Brain pericyte (primary cell): Measurements from ENCODE around the gene ECE1.

Experiments
- DNase-seq: peaks from one replicate; pipeline ENCODE4 v3.0.0-alpha.2; 2012; ENCODE audit warnings: low read depth, low spot score

Gene ECE1

GRCh38 chr1:21325731-21326387, 35.6 kb upstream of the ECE1 start:
- DNase-seq = no peak

GRCh38 chr1:21325231-21325718, 35.0 kb upstream of the ECE1 start:
- DNase-seq = no peak

GRCh38 chr1:21324368-21325141, 34.3 kb upstream of the ECE1 start:
- DNase-seq = no peak

- DNase-seq = no peak
Measured at GRCh38 chr1:21323091-21323490, 32.8 kb upstream of the ECE1 start.

GRCh38 chr1:21322681-21323016, 32.4 kb upstream of the ECE1 start:
- DNase-seq = no peak

GRCh38 chr1:21321963-21322680, 31.9 kb upstream of the ECE1 start:
- DNase-seq = no peak

GRCh38 chr1:21320410-21321108, 30.3 kb upstream of the ECE1 start:
- DNase-seq = no peak

- DNase-seq = no peak
Measured at GRCh38 chr1:21319447-21320407, 29.5 kb upstream of the ECE1 start.

GRCh38 chr1:21318714-21319159, 28.5 kb upstream of the ECE1 start:
- peak; percentile 94 for DNase-seq

- no peak for DNase-seq
Measured at GRCh38 chr1:21318057-21318713, 27.9 kb upstream of the ECE1 start.

GRCh38 chr1:21317690-21318043, 27.4 kb upstream of the ECE1 start:
- DNase-seq = no peak

GRCh38 chr1:21317035-21317689, 26.9 kb upstream of the ECE1 start:
- DNase-seq = no peak

- no peak for DNase-seq
Measured at GRCh38 chr1:21314743-21315396, 24.6 kb upstream of the ECE1 start.

- DNase-seq = no peak
Measured at GRCh38 chr1:21313886-21314721, 23.8 kb upstream of the ECE1 start.

GRCh38 chr1:21313203-21313885, 23.1 kb upstream of the ECE1 start:
- no peak for DNase-seq

GRCh38 chr1:21312407-21312992, 22.2 kb upstream of the ECE1 start:
- no peak for DNase-seq

- no peak for DNase-seq
Measured at GRCh38 chr1:21311016-21311415, 20.8 kb upstream of the ECE1 start.
